CD4-positive, alpha-beta T cell (primary cell): ENCODE results near the gene MTF2. TPM values are rescaled to one million over a fixed set of nuclear protein-coding genes. Genes with fewer than 3 reads are reported as not detected.

Experiments used
- ATAC-seq: fragments of 200-7000 bp; cut with Tn5 transposase; one replicate; pipeline ENCODE4 v1.10.0; 2022; ENCODE audit warnings: mild to moderate bottlenecking; ENCODE audit not compliant: poor library complexity
- CTCF ChIA-PET: fragments of 350-600 bp; sonication (Branson Sonifier 250); formaldehyde crosslinking; loops from one replicate; lab custom pipeline; 2021; ENCODE audit warnings: antibody characterized with exemption, inconsistent platforms; lab: Charles Lee
- POLR2A ChIA-PET: fragments of 350-600 bp; sonication (Branson Sonifier 250); formaldehyde crosslinking; loops from one replicate; lab custom pipeline; 2021; ENCODE audit warnings: antibody characterized with exemption, inconsistent platforms; lab: Charles Lee
- DNase-seq, 14 experiments: peaks; one replicate each; pipeline ENCODE4 v3.0.0-alpha.2; 2013 to 2020; ENCODE audit warnings: mixed read lengths in 2 of 14
- H3K27ac ChIP-seq, 2 donors: one replicate each; pipeline versions ENCODE4 v1.5.1 to v1.7.0; 2013; ENCODE audit warnings: low read length in 2 of 2, low read depth in 1 of 2, mild to moderate bottlenecking in 1 of 2
- H3K27me3 ChIP-seq, 2 experiments: 1 replicate in 1 of 2; 2 replicates in 1 of 2; pipeline versions ENCODE4 v1.6.1 to v1.7.0; 2013; ENCODE audit warnings: low read length in 2 of 2, control low read depth in 1 of 2, mild to moderate bottlenecking in 1 of 2, moderate library complexity in 1 of 2; ENCODE audit not compliant: insufficient read depth in 2 of 2, control insufficient read depth in 1 of 2
- H3K36me3 ChIP-seq: one replicate; pipeline ENCODE4 v1.6.1; 2013; ENCODE audit warnings: low read length, control low read depth; ENCODE audit not compliant: insufficient read depth
- H3K4me1 ChIP-seq: one replicate; pipeline ENCODE4 v1.6.1; 2013; ENCODE audit warnings: low read length, control low read depth; ENCODE audit not compliant: insufficient read depth
- H3K4me3 ChIP-seq: one replicate; pipeline ENCODE4 v1.5.1; 2013; ENCODE audit warnings: mild to moderate bottlenecking, low read length, moderate library complexity
- H3K9me3 ChIP-seq, 2 experiments: 1 replicate in 1 of 2; 2 replicates in 1 of 2; pipeline versions ENCODE4 v1.6.1 to v1.7.0; 2013; ENCODE audit warnings: low read length in 2 of 2, mild to moderate bottlenecking in 2 of 2, control low read depth in 1 of 2, moderate library complexity in 1 of 2; ENCODE audit not compliant: control insufficient read depth in 1 of 2, insufficient read depth in 1 of 2
- H3K27ac Mint-ChIP-seq: one replicate; pipeline ENCODE4 v1.8.0; 2020; ENCODE audit warnings: mixed read lengths
- H3K27me3 Mint-ChIP-seq: one replicate; pipeline ENCODE4 v1.8.0; 2021; ENCODE audit warnings: mixed read lengths
- H3K36me3 Mint-ChIP-seq: one replicate; pipeline ENCODE4 v1.8.0; 2021; ENCODE audit warnings: low read depth, mixed read lengths
- H3K4me1 Mint-ChIP-seq: one replicate; pipeline ENCODE4 v1.8.0; 2021; ENCODE audit warnings: low read depth, mixed read lengths
- H3K4me3 Mint-ChIP-seq: one replicate; pipeline ENCODE4 v1.8.0; 2020; ENCODE audit warnings: mild to moderate bottlenecking, mixed read lengths
- H3K9me3 Mint-ChIP-seq: one replicate; pipeline ENCODE4 v1.8.0; 2020; ENCODE audit warnings: mixed read lengths
- CTCF ChIP-seq: fragments of 200-600 bp; IDR thresholded peaks from one replicate; pipeline ENCODE4 v1.8.0; 2022; ENCODE audit warnings: antibody characterized with exemption, mild to moderate bottlenecking
- intact Hi-C, 2 experiments: fragments of 100-400 bp; cut with DNase I in 1 of 2; cut with micrococcal nuclease in 1 of 2; formaldehyde crosslinking; loops; one replicate each; pipeline versions ENCODE4 v1.15.1 to v1.9.0; 2023 to 2025; cut with DNase I, micrococcal nuclease
- total RNA-seq, 174 experiments: library from RNA in 2 of 174; stranded (reverse) in 2 of 174; gene quantifications; one replicate each; pipeline ENCODE4 v1.2.3 and lab custom pipeline; 2021 to 2026

MTF2 gene
- total RNA-seq, 2 experiments from 2014 or later: 37.9 to 39.3 TPM

- Mint-ChIP-seq H3K36me3 (peaks cover 9% of the 10 kb centered on the region), H3K27ac (no peak overlapping the region), H3K4me3 (no peak overlapping the region), H3K9me3 (no peaks in the 10 kb centered on the region), H3K4me1 (peaks cover 21% of the 10 kb centered on the region), H3K27me3 (no peaks in the 10 kb centered on the region)
- CTCF ChIA-PET: no interaction called here
- no peak for DNase-seq
- Histone ChIP-seq H3K27me3 (no peaks in the 10 kb centered on the region), H3K4me1 (peaks cover 2% of the 10 kb centered on the region), H3K36me3 (no peaks in the 10 kb centered on the region), H3K9me3 (no peaks in the 10 kb centered on the region), H3K27ac (no peak overlapping the region), H3K4me3 (no peak overlapping the region)
- POLR2A ChIA-PET: no interaction called here
- intact Hi-C loops: loop anchor here in 1 of 2 experiments (10.0 kb wide), 2 partner anchors 658 to 718 kb away; partner anchors contain the start of gene GCLM
- TF ChIP-seq CTCF: no peak
- no peak for ATAC-seq
Measured at GRCh38 chr1:93186667-93187066, 107.6 kb downstream of the MTF2 start.

Other genes with a start within 250 kb of the MTF2 start
- 1,000 to 10,000 TPM; 1,712 to 1,770 TPM for gene RPL5, start 247.2 kb upstream of the MTF2 start, total RNA-seq
- gene DIPK1A, start 117.8 kb upstream of the MTF2 start, total RNA-seq: 1 to 10 TPM; 7.0 to 7.3 TPM
- gene TMED5, start 101.1 kb downstream of the MTF2 start, total RNA-seq: 10 to 100 TPM; 42.3 to 43.2 TPM
- gene CCDC18, start 101.4 kb downstream of the MTF2 start, total RNA-seq: 1 to 10 TPM; 5.4 to 7.0 TPM